SK-N-SH (cell line): Measurements from ENCODE around the gene TRDN. TPM values are rescaled to one million over a fixed set of nuclear protein-coding genes. Genes with fewer than 3 reads are reported as not detected.

Experiments
- CTCF ChIA-PET: fragments of 300-600, 350-600 bp; formaldehyde crosslinking; extraction: SDS; loops from one replicate; lab custom pipeline; 2021; lab: Yijun Ruan, JAX
- POLR2A ChIA-PET: fragments of 350-600 bp; sonication (Branson Sonifier 250); formaldehyde crosslinking; extraction: SDS; loops from one replicate; lab custom pipeline; 2020; ENCODE audit warnings: antibody characterized with exemption, inconsistent platforms; lab: Yijun Ruan, JAX
- DNase-seq: peaks from one replicate; pipeline ENCODE4 v3.0.0; 2012
- H2AFZ ChIP-seq: fragments of 200-600 bp; sonication (generic); 2 replicates; pipeline ENCODE4 v1.8.1; 2016; ENCODE audit warnings: antibody characterized with exemption, mild to moderate bottlenecking, low read depth
- H3F3A ChIP-seq: fragments of 200-600 bp; sonication (generic); replicated peaks from 2 replicates; pipeline ENCODE3; 2016; ENCODE audit warnings: antibody characterized with exemption, mild to moderate bottlenecking; ENCODE audit not compliant: insufficient read depth
- H3K27ac ChIP-seq, 2 experiments: fragments of 200-500 bp in 1 of 2; fragments of 200-600 bp in 1 of 2; sonication (Bioruptor generic) in 1 of 2; sonication (generic), shearing (Covaris generic) in 1 of 2; 2 replicates each; pipeline versions ENCODE4 v1.5.1 to v1.6.1; 2014 to 2016; ENCODE audit warnings: low read depth in 2 of 2, inconsistent platforms in 1 of 2, low read length in 1 of 2, mild to moderate bottlenecking in 1 of 2, mixed read lengths in 1 of 2
- H3K27me3 ChIP-seq: fragments of 200-600 bp; sonication (generic), shearing (Covaris generic); 2 replicates; pipeline ENCODE4 v1.6.1; 2016; ENCODE audit warnings: mixed run types; ENCODE audit not compliant: insufficient read depth
- H3K36me3 ChIP-seq, 2 experiments: fragments of 200-500 bp in 1 of 2; fragments of 200-600 bp in 1 of 2; sonication (Bioruptor generic) in 1 of 2; sonication (generic) in 1 of 2; replicated peaks in 1 of 2; 2 replicates each; pipeline versions ENCODE3 to v1.5.1; 2014 to 2016; ENCODE audit warnings: low read length in 1 of 2, mild to moderate bottlenecking in 1 of 2; ENCODE audit not compliant: insufficient read depth in 2 of 2, control insufficient read depth in 1 of 2
- H3K4me1 ChIP-seq, 2 experiments: fragments of 200-500 bp in 1 of 2; fragments of 200-600 bp in 1 of 2; sonication (Bioruptor generic) in 1 of 2; sonication (generic), shearing (Covaris generic) in 1 of 2; 2 replicates each; pipeline versions ENCODE4 v1.5.1 to v1.6.1; 2014 to 2016; ENCODE audit warnings: low read depth in 1 of 2, low read length in 1 of 2, mixed run types in 1 of 2; ENCODE audit not compliant: insufficient read depth in 2 of 2, control insufficient read depth in 1 of 2
- H3K4me2 ChIP-seq: fragments of 200-600 bp; sonication (generic), shearing (Covaris generic); 2 replicates; pipeline ENCODE4 v1.6.1; 2017; ENCODE audit warnings: mixed run types
- H3K4me3 ChIP-seq, 2 experiments: fragments of 200-500 bp in 1 of 2; fragments of 200-600 bp in 1 of 2; sonication (Bioruptor generic) in 1 of 2; sonication (generic), shearing (Covaris generic) in 1 of 2; 2 replicates each; pipeline versions ENCODE4 v1.5.1 to v1.8.1; 2014 to 2016; ENCODE audit warnings: low read depth in 2 of 2, inconsistent platforms in 1 of 2, low read length in 1 of 2, mild to moderate bottlenecking in 1 of 2, mixed read lengths in 1 of 2, moderate library complexity in 1 of 2
- H3K79me2 ChIP-seq: fragments of 200-600 bp; sonication (generic); 2 replicates; pipeline ENCODE4 v1.8.1; 2017; ENCODE audit warnings: mild to moderate bottlenecking; ENCODE audit not compliant: insufficient read depth
- H3K9ac ChIP-seq: fragments of 200-600 bp; sonication (generic); 2 replicates; pipeline ENCODE4 v1.6.1; 2017; ENCODE audit warnings: mixed run types
- H3K9me2 ChIP-seq: fragments of 200-600 bp; sonication (generic); 2 replicates; pipeline ENCODE4 v1.6.1; 2017; ENCODE audit warnings: mixed run types
- H3K9me3 ChIP-seq: fragments of 200-600 bp; sonication (generic); 2 replicates; pipeline ENCODE4 v1.6.1; 2017; ENCODE audit warnings: mixed run types, mild to moderate bottlenecking, moderate library complexity
- H4K20me1 ChIP-seq: fragments of 200-600 bp; sonication (generic); 2 replicates; pipeline ENCODE4 v1.6.1; 2017; ENCODE audit warnings: mild to moderate bottlenecking, mixed run types; ENCODE audit not compliant: insufficient read depth
- EZH2phosphoT487 ChIP-seq: fragments of 200-600 bp; sonication (generic); IDR thresholded peaks from 2 replicates; pipeline ENCODE4 v1.6.1; 2017; ENCODE audit warnings: low read depth, mixed run types, mild to moderate bottlenecking, antibody characterized with exemption, moderate library complexity, borderline replicate concordance
- FOXM1 ChIP-seq: IDR thresholded peaks from 2 replicates; pipeline ENCODE4 v1.4.0; 2012; ENCODE audit warnings: low read depth, mild to moderate bottlenecking
- GATA2 ChIP-seq: sonication (generic); formaldehyde crosslinking; IDR thresholded peaks from 2 replicates; pipeline ENCODE4 v1.5.0; 2020; ENCODE audit warnings: mild to moderate bottlenecking, missing genetic modification reagents
- MEF2A ChIP-seq: IDR thresholded peaks from 2 replicates; pipeline ENCODE4 v1.4.0; 2012; ENCODE audit warnings: low read depth, borderline replicate concordance
- NFIC ChIP-seq: IDR thresholded peaks from 2 replicates; pipeline ENCODE4 v1.4.0; 2012; ENCODE audit warnings: borderline replicate concordance
- PBX3 ChIP-seq: IDR thresholded peaks from 2 replicates; pipeline ENCODE4; 2012
- POLR2AphosphoS5 ChIP-seq: IDR thresholded peaks from 2 replicates; pipeline ENCODE4 v1.6.1; 2012; ENCODE audit warnings: low read depth, low read length
- RAD21 ChIP-seq: IDR thresholded peaks from 2 replicates; pipeline ENCODE4 v1.6.1; 2012; ENCODE audit warnings: mild to moderate bottlenecking, low read length
- RCOR1 ChIP-seq: fragments of 150-350 bp; IDR thresholded peaks from 2 replicates; pipeline ENCODE4 v1.6.1; 2017; ENCODE audit warnings: antibody characterized with exemption, low read length
- SIN3A ChIP-seq: IDR thresholded peaks from 2 replicates; pipeline ENCODE4 v1.6.1; 2012; ENCODE audit warnings: low read depth, mild to moderate bottlenecking, low read length, moderate library complexity, borderline replicate concordance
- YY1 ChIP-seq: IDR thresholded peaks from 2 replicates; pipeline ENCODE4 v1.4.0; 2012; ENCODE audit warnings: low read depth, mild to moderate bottlenecking
- WGBS: methylation state at CpG from one replicate; pipeline ENCODE4 v1.1.6; 2017; ENCODE audit warnings: low lambda C conversion rate; 5-methylcytosine and 5-hydroxymethylcytosine counted together
- polyA plus RNA-seq, 3 experiments: library from polyadenylated mRNA; depleted of rRNA; stranded (reverse); fragments of >200 nt; gene quantifications; 2 replicates each; pipeline ENCODE4 v1.2.3, GENCODE V29; 2012
- TF ChIP-seq, protein P1 (sequence below): fragments of 150-350 bp; IDR thresholded peaks from 2 replicates; pipeline ENCODE4 v1.6.1; 2016; ENCODE audit warnings: mild to moderate bottlenecking, low read depth, low read length

TRDN gene
- polyA plus RNA-seq, 1 of the 3 experiments (the other 2 are of a cell fraction) = not detected

DNA sequence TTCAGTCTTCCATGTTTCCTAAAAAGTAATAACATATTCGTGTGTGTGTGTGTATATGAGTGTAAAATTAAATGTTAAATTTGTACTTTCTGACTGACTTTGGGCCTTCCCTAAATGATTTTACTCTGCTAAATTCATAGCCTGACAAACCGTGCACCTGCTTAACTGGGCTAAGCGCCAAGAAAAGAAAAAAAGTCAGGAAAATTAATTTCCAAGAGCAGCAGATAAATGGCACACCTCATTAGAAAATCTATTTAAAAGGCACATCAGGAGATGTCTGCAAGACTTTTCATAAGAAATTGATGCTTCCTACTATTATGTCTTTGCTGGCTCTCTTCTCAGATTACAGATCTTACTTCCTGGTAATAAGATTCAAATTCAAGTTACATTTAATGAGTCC, 72.4 kb downstream of the TRDN start:
- Histone ChIP-seq H3K79me2 (no peaks in the 10 kb centered on the region), H3K4me1 (no peaks in the 10 kb centered on the region; a peak in 1 of 4 replicates), H3K9me2 (no peaks in the 10 kb centered on the region), H3F3A (no peaks in the 10 kb centered on the region), H3K36me3 (no peaks in the 10 kb centered on the region), H4K20me1 (no peaks in the 10 kb centered on the region), H3K4me2 (no peak overlapping the region), H2AFZ (no peak overlapping the region), H3K9me3 (no peaks in the 10 kb centered on the region), H3K4me3 (no peak overlapping the region), H3K27me3 (no peaks in the 10 kb centered on the region; the same call in 1 of the 2 replicates), H3K27ac (no peak overlapping the region), H3K9ac (no peak overlapping the region)
- ChIA-PET CTCF (no interaction called here), POLR2A (no interaction called here)
- TF ChIP-seq GATA2 (CRISPR knock-in tag) (no peak), NFIC (no peak), MEF2A (no peak), RCOR1 (no peak), POLR2AphosphoS5 (no peak), RAD21 (no peak), SIN3A (no peak), PBX3 (no peak), YY1 (no peak), FOXM1 (no peak)
- TF ChIP-seq, protein P1, sequence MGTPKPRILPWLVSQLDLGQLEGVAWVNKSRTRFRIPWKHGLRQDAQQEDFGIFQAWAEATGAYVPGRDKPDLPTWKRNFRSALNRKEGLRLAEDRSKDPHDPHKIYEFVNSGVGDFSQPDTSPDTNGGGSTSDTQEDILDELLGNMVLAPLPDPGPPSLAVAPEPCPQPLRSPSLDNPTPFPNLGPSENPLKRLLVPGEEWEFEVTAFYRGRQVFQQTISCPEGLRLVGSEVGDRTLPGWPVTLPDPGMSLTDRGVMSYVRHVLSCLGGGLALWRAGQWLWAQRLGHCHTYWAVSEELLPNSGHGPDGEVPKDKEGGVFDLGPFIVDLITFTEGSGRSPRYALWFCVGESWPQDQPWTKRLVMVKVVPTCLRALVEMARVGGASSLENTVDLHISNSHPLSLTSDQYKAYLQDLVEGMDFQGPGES = no peak
- no peak for DNase-seq
- WGBS = 0% methylated on average over 3 of the region's 3 CpGs

- no peak overlapping the region for H3K4me2 ChIP-seq
- no peaks in the 10 kb centered on the region for H3K36me3 ChIP-seq
- no peaks in the 10 kb centered on the region; the same call in 1 of the 2 replicates for H3K27me3 ChIP-seq
- no peak overlapping the region for H2AFZ ChIP-seq
- DNase-seq = no peak
- TF ChIP-seq MEF2A (no peak), EZH2phosphoT487 (no peak)
- no peaks in the 10 kb centered on the region for H3K79me2 ChIP-seq
- no peak overlapping the region for H3K27ac ChIP-seq
- H3K4me3 ChIP-seq = no peak overlapping the region
- POLR2A ChIA-PET = no interaction called here
- H3K9me3 ChIP-seq = no peaks in the 10 kb centered on the region
- no peak overlapping the region for H3K9ac ChIP-seq
- H3K4me1 ChIP-seq = no peaks in the 10 kb centered on the region; a peak in 1 of 4 replicates
- H3K9me2 ChIP-seq = no peaks in the 10 kb centered on the region
- H4K20me1 ChIP-seq = no peaks in the 10 kb centered on the region
- CTCF ChIA-PET = interaction anchor here (0.9 kb wide), 1 partner anchor 26 kb away, joined by 3 read pairs; no protein-coding TSS in a partner anchor
- H3F3A ChIP-seq = no peaks in the 10 kb centered on the region
Observed at GRCh38 chr6:123562677-123563076, 74.1 kb downstream of the TRDN start.
